RWPE2 (cell line): ENCODE results near the gene AKT1.
"Not testable (repeated sequence)": the region's sequence is repeated elsewhere in the genome, so short reads cannot be mapped to it uniquely, and the experiment has no call there.

Source experiments
- ATAC-seq: fragments of 200-7000 bp; cut with Tn5 transposase; 3 replicates; pipeline ENCODE4 v1.9.1; 2021; ENCODE audit warnings: low read depth
- DNase-seq: peaks from one replicate; pipeline ENCODE4 v3.0.0-alpha.2; 2020; ENCODE audit warnings: low spot score
- H3K27ac ChIP-seq: fragments of 450-650 bp; 2 replicates; pipeline ENCODE4 v1.5.1; 2017; ENCODE audit warnings: mild to moderate bottlenecking; ENCODE audit not compliant: poor library complexity, severe bottlenecking
- H3K27me3 ChIP-seq: fragments of 250-450 bp; sonication (Bioruptor Pico); 2 replicates; pipeline ENCODE4 v1.5.1; 2021; ENCODE audit warnings: mild to moderate bottlenecking, moderate library complexity; ENCODE audit not compliant: insufficient read depth, poor library complexity, severe bottlenecking
- H3K36me3 ChIP-seq: fragments of 250-450 bp; sonication (Bioruptor Pico); 2 replicates; pipeline ENCODE4 v1.5.1; 2020; ENCODE audit warnings: low read depth, mild to moderate bottlenecking, moderate library complexity
- H3K4me1 ChIP-seq: fragments of 250-450 bp; sonication (Bioruptor Pico); 2 replicates; pipeline ENCODE4 v1.5.1; 2021; ENCODE audit warnings: mild to moderate bottlenecking, moderate library complexity; ENCODE audit not compliant: insufficient read depth, poor library complexity, severe bottlenecking
- H3K4me3 ChIP-seq: fragments of 250-450 bp; sonication (Bioruptor Pico); 2 replicates; pipeline ENCODE4 v1.5.1; 2021; ENCODE audit warnings: mild to moderate bottlenecking, moderate library complexity; ENCODE audit not compliant: severe bottlenecking
- H3K9me3 ChIP-seq: fragments of 250-450 bp; sonication (Bioruptor Pico); 2 replicates; pipeline ENCODE4 v1.5.1; 2021; ENCODE audit warnings: mild to moderate bottlenecking, moderate library complexity; ENCODE audit not compliant: severe bottlenecking
- CTCF ChIP-seq: fragments of 450-650 bp; IDR thresholded peaks from one replicate; pipeline ENCODE4 v1.5.1; 2017; ENCODE audit warnings: mild to moderate bottlenecking, moderate library complexity; ENCODE audit not compliant: poor library complexity, severe bottlenecking

Gene AKT1

GRCh38 chr14:104843006-104843405 lies 47.5 kb upstream of the AKT1 start:
- no peak for TF ChIP-seq CTCF
- H3K27ac ChIP-seq: no peak overlapping the region
- H3K9me3 ChIP-seq: no peaks in the 10 kb centered on the region
- DNase-seq (peak; percentile 66), ATAC-seq (no peak)
- H3K36me3 ChIP-seq: no peaks in the 10 kb centered on the region
- H3K4me3 ChIP-seq: no peak overlapping the region
- no peaks in the 10 kb centered on the region for H3K4me1 ChIP-seq
- peaks cover 87% of the 10 kb centered on the region for H3K27me3 ChIP-seq

DNA sequence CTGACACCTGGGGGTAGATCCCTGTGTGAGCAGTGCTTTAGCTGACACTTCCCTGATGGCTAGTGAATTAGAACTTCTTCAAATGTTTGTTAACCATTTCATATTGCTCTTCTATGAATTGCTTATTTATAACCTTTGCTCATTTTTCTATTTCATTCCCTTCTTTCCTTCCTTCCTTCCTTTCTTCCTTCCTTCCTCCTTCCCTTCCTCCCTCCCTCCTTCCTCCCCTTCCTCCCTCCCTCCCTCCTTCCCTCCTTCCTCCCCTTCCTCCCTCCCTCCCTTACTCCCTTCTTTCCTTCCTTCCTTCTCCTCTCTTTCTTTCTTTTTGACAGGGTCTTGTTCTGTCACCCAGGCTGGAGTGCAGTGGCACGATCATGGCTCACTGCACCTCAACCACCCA lies 46.2 kb upstream of the AKT1 start:
- H3K27ac ChIP-seq: no peak overlapping the region
- H3K4me3 ChIP-seq: no peak overlapping the region
- DNase-seq (no peak), ATAC-seq (no peak)
- peaks cover 88% of the 10 kb centered on the region for H3K27me3 ChIP-seq
- TF ChIP-seq CTCF: no peak
- H3K9me3 ChIP-seq: no peaks in the 10 kb centered on the region
- H3K4me1 ChIP-seq: no peaks in the 10 kb centered on the region
- no peaks in the 10 kb centered on the region for H3K36me3 ChIP-seq

DNA sequence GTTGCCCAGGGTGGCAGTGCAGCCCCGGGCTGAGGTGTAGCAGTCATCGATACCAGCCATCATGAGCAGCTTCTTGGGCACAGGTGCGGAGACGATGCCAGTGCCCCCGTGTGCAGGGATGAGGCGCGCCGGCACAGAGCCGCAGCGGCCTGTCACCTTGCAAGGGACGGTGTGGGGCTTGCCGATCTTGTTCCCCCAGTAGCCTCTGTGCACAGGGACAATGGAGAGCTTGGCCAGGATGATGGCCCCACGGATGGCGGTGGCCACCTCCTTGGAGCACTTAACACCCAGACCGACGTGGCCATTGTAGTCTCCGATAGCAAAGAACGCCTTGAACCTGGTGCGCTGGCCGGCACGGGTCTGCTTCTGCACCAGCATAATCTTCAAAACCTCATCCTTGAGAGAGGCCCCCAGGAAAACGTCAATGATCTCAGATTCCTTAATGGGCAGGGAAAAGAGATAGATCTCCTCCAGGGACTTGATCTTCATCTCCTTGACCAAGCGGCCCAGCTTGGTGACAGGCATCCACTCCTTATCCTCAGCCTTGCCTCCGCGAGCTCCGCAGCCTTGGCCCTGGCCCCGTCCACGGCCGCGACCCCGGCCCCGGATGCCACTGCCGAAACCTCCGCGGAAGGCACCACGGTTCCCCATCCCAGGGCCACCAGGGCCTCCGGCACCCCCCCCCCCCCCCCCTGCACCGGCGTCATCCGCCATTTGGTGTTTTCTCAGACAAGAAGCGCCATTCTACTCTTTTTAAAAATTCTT lies 40.8 kb upstream of the AKT1 start:
- not testable (repeated sequence) for H3K36me3 ChIP-seq, H3K27ac ChIP-seq, H3K4me1 ChIP-seq, H3K4me3 ChIP-seq, H3K9me3 ChIP-seq, ATAC-seq
- DNase-seq: peak; percentile 43
- H3K27me3 ChIP-seq: peaks cover 36% of the 10 kb centered on the region

DNA sequence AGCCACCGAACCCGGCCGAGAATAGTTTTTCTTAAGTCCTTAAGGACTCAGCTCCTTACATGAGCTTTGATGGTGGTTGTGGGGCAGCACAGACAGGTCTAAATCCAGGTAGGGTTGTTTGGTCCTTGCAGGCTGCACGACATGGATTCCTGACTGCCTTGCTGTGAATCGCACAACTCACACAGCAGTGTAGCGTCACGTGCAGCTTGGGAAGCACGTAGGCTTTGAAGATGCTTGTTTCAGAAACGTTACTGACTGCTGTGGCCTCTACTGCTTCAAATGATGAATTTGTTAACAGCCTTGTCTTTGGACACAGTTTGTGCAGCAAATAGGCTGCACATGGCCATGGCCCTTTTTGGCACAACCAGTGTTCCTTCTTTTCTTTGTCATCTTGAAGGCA lies 35.2 kb upstream of the AKT1 start:
- H3K9me3 ChIP-seq: no peaks in the 10 kb centered on the region
- H3K27me3 ChIP-seq: no peaks in the 10 kb centered on the region
- H3K36me3 ChIP-seq: no peaks in the 10 kb centered on the region
- no peak for TF ChIP-seq CTCF
- ATAC-seq (no peak), DNase-seq (peak; percentile 29)
- no peak overlapping the region for H3K27ac ChIP-seq
- no peaks in the 10 kb centered on the region for H3K4me1 ChIP-seq
- no peak overlapping the region for H3K4me3 ChIP-seq

- no peak overlapping the region for H3K27ac ChIP-seq
- ATAC-seq: peak; percentile 66
- H3K4me1 ChIP-seq: no peaks in the 10 kb centered on the region
- no peaks in the 10 kb centered on the region for H3K9me3 ChIP-seq
- no peaks in the 10 kb centered on the region for H3K27me3 ChIP-seq
- peak; percentile 46 for TF ChIP-seq CTCF
- peak; percentile 75 for DNase-seq
- H3K4me3 ChIP-seq: peak overlapping the region; percentile 39
- H3K36me3 ChIP-seq: no peaks in the 10 kb centered on the region
Measured at GRCh38 chr14:104827177-104828055, 31.9 kb upstream of the AKT1 start.
